Endothelial cell of umbilical vein (primary cell): Measurements from ENCODE around the gene ZNF446.
"Not testable (repeated sequence)": the region's sequence is repeated elsewhere in the genome, so short reads cannot be mapped to it uniquely, and the experiment has no call there.

Experiments used
- CTCF ChIP-seq, 2 donors: IDR thresholded peaks; 1 replicate in 1 of 2; 2 replicates in 1 of 2; pipeline ENCODE4 v1.5.1; 2011; ENCODE audit warnings: low read length in 2 of 2, mild to moderate bottlenecking in 2 of 2, moderate library complexity in 2 of 2, control low read depth in 1 of 2, inconsistent platforms in 1 of 2, low read depth in 1 of 2; ENCODE audit not compliant: insufficient read depth in 1 of 2; ENCODE audit errors: extremely low read depth in 1 of 2
- FOS ChIP-seq: IDR thresholded peaks from 2 replicates; pipeline ENCODE4 v1.6.1; 2011; ENCODE audit warnings: mild to moderate bottlenecking, low read length, moderate library complexity, borderline replicate concordance; ENCODE audit not compliant: insufficient read depth
- MAX ChIP-seq: IDR thresholded peaks from 2 replicates; pipeline ENCODE4 v1.6.1; 2011; ENCODE audit not compliant: insufficient read depth, insufficient read length
- POLR2A ChIP-seq: IDR thresholded peaks from 2 replicates; pipeline ENCODE4 v1.6.1; 2012; ENCODE audit warnings: low read depth, mild to moderate bottlenecking, control low read depth, low read length
- POLR2AphosphoS5 ChIP-seq: IDR thresholded peaks from 2 replicates; pipeline ENCODE4 v1.6.1; 2012; ENCODE audit warnings: low read depth, mild to moderate bottlenecking, control low read depth, low read length, moderate library complexity; ENCODE audit not compliant: insufficient read depth

GRCh38 chr19:58470837-58471543 lies 5.2 kb upstream of the ZNF446 start:
- not testable (repeated sequence) for TF ChIP-seq CTCF (IDR thresholded peaks at IDR 0.05; ENCODE audit: extremely low read depth in 1 of 2, insufficient read depth in 1 of 2, low read depth in 1 of 2, low read length in 2 of 2); POLR2A; FOS; POLR2AphosphoS5; MAX
